ENCODE data around the gene WWC1.
"Not testable (repeated sequence)": the region's sequence is repeated elsewhere in the genome, so short reads cannot be mapped to it uniquely, and the experiment has no call there.

Gene WWC1

GRCh38 chr5:168310541-168310940 lies 19.1 kb downstream of the WWC1 start:
- H3K9ac ChIP-seq (ENCODE audit: low read depth, low read length); H3K36me3 ChIP-seq (ENCODE audit: insufficient read depth, low read length); H3K9me3 ChIP-seq (ENCODE audit: control insufficient read depth, insufficient read depth, low read length): not testable (repeated sequence)
- peaks cover 11% of the 10 kb centered on the region for H3K4me1 ChIP-seq (ENCODE audit: insufficient read depth, low read length)

- H3K4me1 ChIP-seq (ENCODE audit: insufficient read depth, low read length) = peaks cover 17% of the 10 kb centered on the region
- no peaks in the 10 kb centered on the region for H3K9me3 ChIP-seq (ENCODE audit: control insufficient read depth, insufficient read depth, low read length)
- H3K36me3 ChIP-seq (ENCODE audit: insufficient read depth, low read length) = no peaks in the 10 kb centered on the region
- no peak overlapping the region for H3K9ac ChIP-seq (ENCODE audit: low read depth, low read length)
These were observed 19.7 kb downstream of the WWC1 start for GRCh38 chr5:168311061-168311566.

- H3K9me3 ChIP-seq (ENCODE audit: control insufficient read depth, insufficient read depth, low read length) = no peaks in the 10 kb centered on the region
- H3K36me3 ChIP-seq (ENCODE audit: insufficient read depth, low read length) = no peaks in the 10 kb centered on the region
- H3K9ac ChIP-seq (ENCODE audit: low read depth, low read length) = no peak overlapping the region
- H3K4me1 ChIP-seq (ENCODE audit: insufficient read depth, low read length) = peaks cover 23% of the 10 kb centered on the region
These were observed 21.3 kb downstream of the WWC1 start for GRCh38 chr5:168312606-168313295.

GRCh38 chr5:168313596-168314204 lies 22.3 kb downstream of the WWC1 start:
- Histone ChIP-seq H3K36me3 (ENCODE audit: insufficient read depth, low read length) (no peaks in the 10 kb centered on the region), H3K9me3 (ENCODE audit: control insufficient read depth, insufficient read depth, low read length) (no peaks in the 10 kb centered on the region), H3K9ac (ENCODE audit: low read depth, low read length) (no peak overlapping the region), H3K4me1 (ENCODE audit: insufficient read depth, low read length) (peaks cover 25% of the 10 kb centered on the region)

GRCh38 chr5:168314735-168315411 lies 23.4 kb downstream of the WWC1 start:
- no peaks in the 10 kb centered on the region for H3K36me3 ChIP-seq (ENCODE audit: insufficient read depth, low read length)
- H3K4me1 ChIP-seq (ENCODE audit: insufficient read depth, low read length) = peaks cover 25% of the 10 kb centered on the region
- H3K9me3 ChIP-seq (ENCODE audit: control insufficient read depth, insufficient read depth, low read length) = no peaks in the 10 kb centered on the region
- H3K9ac ChIP-seq (ENCODE audit: low read depth, low read length) = no peak overlapping the region

GRCh38 chr5:168315416-168316138 lies 24.1 kb downstream of the WWC1 start:
- H3K9me3 ChIP-seq (ENCODE audit: control insufficient read depth, insufficient read depth, low read length) = no peaks in the 10 kb centered on the region
- peaks cover 25% of the 10 kb centered on the region for H3K4me1 ChIP-seq (ENCODE audit: insufficient read depth, low read length)
- no peak overlapping the region for H3K9ac ChIP-seq (ENCODE audit: low read depth, low read length)
- no peaks in the 10 kb centered on the region for H3K36me3 ChIP-seq (ENCODE audit: insufficient read depth, low read length)

GRCh38 chr5:168316139-168316578 lies 24.7 kb downstream of the WWC1 start:
- H3K9ac ChIP-seq (ENCODE audit: low read depth, low read length) = no peak overlapping the region
- no peaks in the 10 kb centered on the region for H3K36me3 ChIP-seq (ENCODE audit: insufficient read depth, low read length)
- no peaks in the 10 kb centered on the region for H3K9me3 ChIP-seq (ENCODE audit: control insufficient read depth, insufficient read depth, low read length)
- peaks cover 25% of the 10 kb centered on the region for H3K4me1 ChIP-seq (ENCODE audit: insufficient read depth, low read length)

GRCh38 chr5:168317096-168317520 lies 25.7 kb downstream of the WWC1 start:
- H3K9ac ChIP-seq (ENCODE audit: low read depth, low read length) = no peak overlapping the region
- H3K36me3 ChIP-seq (ENCODE audit: insufficient read depth, low read length) = no peaks in the 10 kb centered on the region
- H3K9me3 ChIP-seq (ENCODE audit: control insufficient read depth, insufficient read depth, low read length) = no peaks in the 10 kb centered on the region
- H3K4me1 ChIP-seq (ENCODE audit: insufficient read depth, low read length) = peaks cover 25% of the 10 kb centered on the region

GRCh38 chr5:168317521-168318147 lies 26.2 kb downstream of the WWC1 start:
- Histone ChIP-seq H3K36me3 (ENCODE audit: insufficient read depth, low read length) (no peaks in the 10 kb centered on the region), H3K9ac (ENCODE audit: low read depth, low read length) (no peak overlapping the region), H3K4me1 (ENCODE audit: insufficient read depth, low read length) (peaks cover 25% of the 10 kb centered on the region), H3K9me3 (ENCODE audit: control insufficient read depth, insufficient read depth, low read length) (no peaks in the 10 kb centered on the region)

GRCh38 chr5:168318240-168318639 lies 26.8 kb downstream of the WWC1 start:
- H3K9ac ChIP-seq (ENCODE audit: low read depth, low read length) = no peak overlapping the region
- H3K9me3 ChIP-seq (ENCODE audit: control insufficient read depth, insufficient read depth, low read length) = no peaks in the 10 kb centered on the region
- peaks cover 25% of the 10 kb centered on the region for H3K4me1 ChIP-seq (ENCODE audit: insufficient read depth, low read length)
- H3K36me3 ChIP-seq (ENCODE audit: insufficient read depth, low read length) = no peaks in the 10 kb centered on the region

GRCh38 chr5:168319774-168320173 lies 28.3 kb downstream of the WWC1 start:
- H3K4me1 ChIP-seq (ENCODE audit: insufficient read depth, low read length) = peaks cover 23% of the 10 kb centered on the region
- H3K9me3 ChIP-seq (ENCODE audit: control insufficient read depth, insufficient read depth, low read length) = no peaks in the 10 kb centered on the region

GRCh38 chr5:168320805-168321204 lies 29.4 kb downstream of the WWC1 start:
- Histone ChIP-seq H3K9me3 (ENCODE audit: control insufficient read depth, insufficient read depth, low read length) (no peaks in the 10 kb centered on the region), H3K9ac (ENCODE audit: low read depth, low read length) (no peak overlapping the region), H3K36me3 (ENCODE audit: insufficient read depth, low read length) (no peaks in the 10 kb centered on the region), H3K4me1 (ENCODE audit: insufficient read depth, low read length) (peaks cover 22% of the 10 kb centered on the region)

More at GRCh38 chr5:168319774-168320173, 28.3 kb downstream of the WWC1 start:
- no peaks in the 10 kb centered on the region for H3K36me3 ChIP-seq (ENCODE audit: insufficient read depth, low read length)
- no peak overlapping the region for H3K9ac ChIP-seq (ENCODE audit: low read depth, low read length)

- Histone ChIP-seq H3K9me3 (ENCODE audit: control insufficient read depth, insufficient read depth, low read length) (no peaks in the 10 kb centered on the region), H3K36me3 (ENCODE audit: insufficient read depth, low read length) (no peaks in the 10 kb centered on the region), H3K4me1 (ENCODE audit: insufficient read depth, low read length) (peaks cover 32% of the 10 kb centered on the region), H3K9ac (ENCODE audit: low read depth, low read length) (no peak overlapping the region)
These were observed 33.6 kb downstream of the WWC1 start for GRCh38 chr5:168324859-168325630.
